ENCODE data around the gene KRAS. TPM values are rescaled to one million over a fixed set of nuclear protein-coding genes. Genes with fewer than 3 reads are reported as not detected.
A peak's percentile ranks its signal among the peaks of the same experiment; 100 is the strongest.

The KRAS gene
- total and polyA plus RNA-seq, 2 of the 13 experiments (the other 11 are each of a cell fraction or from before 2014, with no cell fraction given) = 6.5 to 9.8 TPM

GRCh38 chr12:25250744-25251730 is at the start of gene KRAS (continued):
- TF ChIP-seq MAFG (CRISPR knock-in tag; IDR thresholded peaks at IDR 0.05) (no peak), KDM5B (CRISPR knock-in tag; IDR thresholded peaks at IDR 0.05; ENCODE audit: borderline replicate concordance) (peak; percentile 63; the same call in 1 of the 2 replicates), DRAP1 (CRISPR knock-in tag; IDR thresholded peaks at IDR 0.05) (no peak), ZGPAT (CRISPR knock-in tag; IDR thresholded peaks at IDR 0.05) (peak; percentile 39; the same call in 1 of the 2 replicates), TARDBP (CRISPR knock-in tag; IDR thresholded peaks at IDR 0.05) (0 out of 2 replicates have a peak, but pooled peaks have one; percentile 31), ZIK1 (CRISPR knock-in tag; IDR thresholded peaks at IDR 0.05; ENCODE audit: borderline replicate concordance, low read depth) (no peak), POGK (CRISPR knock-in tag; conservative IDR thresholded peaks at IDR 0.05) (0 out of 2 replicates have a peak, but pooled peaks have one; percentile 53), ZBTB14 (CRISPR knock-in tag; IDR thresholded peaks at IDR 0.05) (no peak), FOXK2 (IDR thresholded peaks at IDR 0.05) (no peak), NAIF1 (CRISPR knock-in tag; IDR thresholded peaks at IDR 0.05; ENCODE audit: borderline replicate concordance) (no peak), SOX5 (CRISPR knock-in tag; IDR thresholded peaks at IDR 0.05; ENCODE audit: borderline replicate concordance) (peak; percentile 17; the same call in 1 of the 2 replicates), ZFP82 (CRISPR knock-in tag; IDR thresholded peaks at IDR 0.05; ENCODE audit: borderline replicate concordance) (peak; percentile 49; the same call in 1 of the 2 replicates), SETDB1 (CRISPR knock-in tag; IDR thresholded peaks at IDR 0.05; ENCODE audit: borderline replicate concordance) (no peak), CENPX (CRISPR knock-in tag; IDR thresholded peaks at IDR 0.05) (no peak), ZNF597 (CRISPR knock-in tag; IDR thresholded peaks at IDR 0.05) (no peak), ARID4A (CRISPR knock-in tag; IDR thresholded peaks at IDR 0.05; ENCODE audit: borderline replicate concordance) (peak; percentile 75; the same call in 1 of the 2 replicates)
